ENCODE results near the gene KIF17.

Gene KIF17

DNA sequence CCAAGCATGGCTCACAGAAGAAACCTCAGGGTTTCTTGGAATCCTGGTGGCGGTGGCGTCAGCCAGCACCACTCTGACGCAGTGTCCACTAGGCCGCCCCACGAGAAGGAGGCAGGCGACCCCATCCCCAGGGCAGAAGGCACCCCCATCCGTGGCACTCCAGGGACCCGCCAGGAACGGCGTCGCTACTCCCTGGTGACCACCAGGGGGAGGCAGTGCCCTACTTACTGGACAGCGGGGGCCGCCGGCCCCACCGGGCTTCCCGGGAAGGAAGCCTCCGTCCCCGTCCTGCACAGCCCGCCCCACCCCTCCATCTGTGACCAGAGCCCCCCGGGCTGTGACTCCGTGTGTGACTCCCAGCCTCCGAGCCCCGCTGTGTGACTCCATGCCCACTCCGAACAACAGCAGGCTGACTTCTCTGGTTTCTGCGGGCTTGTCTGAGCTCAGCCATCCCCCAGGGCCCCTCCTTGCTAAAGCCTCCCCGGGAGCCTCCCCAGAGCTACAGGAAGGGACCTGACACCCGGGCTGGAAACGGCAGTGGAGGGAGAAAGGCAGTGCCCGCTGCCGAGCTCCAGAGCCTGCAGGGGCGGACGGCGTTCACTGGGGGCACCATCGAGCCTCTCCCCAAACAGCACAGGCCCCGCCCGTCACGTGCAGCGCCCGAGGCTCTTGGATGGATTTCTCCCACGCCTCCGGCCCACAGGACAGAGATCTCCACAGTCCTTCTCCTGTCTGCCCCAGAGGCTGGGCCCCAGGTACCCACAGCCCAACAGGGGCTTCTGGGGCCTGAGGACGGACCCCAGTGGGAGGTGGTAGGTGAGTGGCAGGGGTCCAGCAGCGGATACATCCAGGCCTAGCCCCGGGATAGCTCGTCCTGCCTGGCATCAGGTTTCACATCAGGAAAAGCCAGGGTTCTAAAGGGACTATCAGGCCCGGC lies 21.1 kb downstream of the KIF17 start:
- Histone ChIP-seq H3K27me3 (ENCODE audit: control insufficient read depth, insufficient read depth, low read length) (no peaks in the 10 kb centered on the region), H3K9ac (ENCODE audit: low read depth, low read length) (peak overlapping the region; percentile 86), H3K9me3 (replicated peaks; ENCODE audit: low read length) (no peaks in the 10 kb centered on the region), H3K4me3 (ENCODE audit: low read length) (peak overlapping the region; percentile 75), H3K4me1 (ENCODE audit: control insufficient read depth, insufficient read depth, low read length) (peaks cover 30% of the 10 kb centered on the region), H3K4me2 (ENCODE audit: low read length) (peak overlapping the region; percentile 94), H3K36me3 (ENCODE audit: insufficient read depth, low read length) (no peaks in the 10 kb centered on the region)

DNA sequence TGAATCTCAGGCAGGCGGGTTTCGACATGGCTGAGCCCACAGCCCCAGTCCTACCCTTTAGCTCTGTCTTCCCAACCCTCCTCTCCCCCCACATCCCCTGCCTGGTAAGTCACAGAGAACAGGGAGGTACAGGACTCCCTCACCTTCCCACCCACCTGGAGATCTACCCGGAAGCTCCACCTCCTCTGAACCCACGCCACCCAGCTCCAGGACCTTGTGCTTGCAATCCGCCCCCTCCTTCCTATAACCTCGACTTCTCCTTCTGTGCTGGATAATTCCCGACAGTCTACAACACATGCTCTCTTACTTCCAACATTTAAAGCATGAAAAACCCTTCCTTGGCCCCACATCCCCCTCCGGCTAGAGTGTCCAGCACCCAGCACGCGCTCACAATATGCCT lies 22.3 kb downstream of the KIF17 start:
- H3K27me3 ChIP-seq (ENCODE audit: control insufficient read depth, insufficient read depth, low read length): no peaks in the 10 kb centered on the region

DNA sequence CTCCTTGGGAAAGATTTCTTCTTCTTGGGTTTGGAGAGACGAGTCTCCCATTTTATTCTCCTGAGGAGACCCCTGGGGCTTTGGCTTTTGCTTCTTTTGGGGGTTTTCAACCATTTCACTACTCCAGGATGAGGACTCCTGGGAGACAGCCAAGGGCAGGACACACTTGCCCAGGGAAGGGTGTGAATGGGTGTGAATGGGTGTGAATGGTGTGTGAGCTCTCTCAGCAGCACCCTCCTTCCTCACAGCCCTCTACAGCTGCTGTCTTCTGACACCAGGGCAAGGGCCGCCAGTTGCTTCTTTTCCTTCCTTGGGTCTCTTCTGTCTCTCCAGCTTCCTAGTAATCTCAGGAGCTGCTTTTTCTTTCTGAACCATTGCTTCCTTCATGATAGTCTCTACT lies 24.2 kb downstream of the KIF17 start:
- Histone ChIP-seq H3K4me3 (ENCODE audit: low read length) (no peak overlapping the region), H3K4me2 (ENCODE audit: low read length) (no peak overlapping the region), H3K27me3 (ENCODE audit: control insufficient read depth, insufficient read depth, low read length) (no peaks in the 10 kb centered on the region), H3K4me1 (ENCODE audit: control insufficient read depth, insufficient read depth, low read length) (peaks cover 18% of the 10 kb centered on the region), H3K9me3 (replicated peaks; ENCODE audit: low read length) (no peaks in the 10 kb centered on the region), H3K9ac (ENCODE audit: low read depth, low read length) (no peak overlapping the region), H3K36me3 (ENCODE audit: insufficient read depth, low read length) (no peaks in the 10 kb centered on the region)

More for the DNA sequence above, 22.3 kb downstream of the KIF17 start:
- no peak overlapping the region for H3K9ac ChIP-seq (ENCODE audit: low read depth, low read length)
- H3K36me3 ChIP-seq (ENCODE audit: insufficient read depth, low read length): no peaks in the 10 kb centered on the region
- H3K4me2 ChIP-seq (ENCODE audit: low read length): no peak overlapping the region
- peaks cover 30% of the 10 kb centered on the region for H3K4me1 ChIP-seq (ENCODE audit: control insufficient read depth, insufficient read depth, low read length)
- no peaks in the 10 kb centered on the region for H3K9me3 ChIP-seq (replicated peaks; ENCODE audit: low read length)
- H3K4me3 ChIP-seq (ENCODE audit: low read length): no peak overlapping the region

DNA sequence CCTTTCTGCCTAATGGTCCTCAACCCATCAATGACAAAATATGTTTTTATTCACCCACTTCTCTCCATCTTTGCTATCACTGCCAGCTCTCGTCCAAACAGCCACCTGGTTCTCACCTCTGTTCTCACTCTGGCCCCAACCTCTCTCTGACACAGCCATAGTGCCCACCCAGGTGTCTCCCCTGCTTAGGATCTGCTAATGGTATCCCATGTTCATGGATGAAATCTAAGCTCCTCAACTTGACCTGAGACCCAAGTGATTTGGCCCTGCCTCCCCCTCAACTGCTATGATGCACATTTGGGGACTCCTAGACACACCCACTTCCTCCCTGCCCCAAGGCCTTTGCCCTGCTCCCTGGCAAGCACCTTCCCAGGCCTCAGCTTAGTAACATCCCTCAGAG lies 25.9 kb downstream of the KIF17 start:
- H3K4me1 ChIP-seq (ENCODE audit: control insufficient read depth, insufficient read depth, low read length): peaks cover under 1% of the 10 kb centered on the region
- H3K9ac ChIP-seq (ENCODE audit: low read depth, low read length): no peak overlapping the region
- no peaks in the 10 kb centered on the region for H3K27me3 ChIP-seq (ENCODE audit: control insufficient read depth, insufficient read depth, low read length)
- no peaks in the 10 kb centered on the region for H3K9me3 ChIP-seq (replicated peaks; ENCODE audit: low read length)
- no peak overlapping the region for H3K4me3 ChIP-seq (ENCODE audit: low read length)
- no peaks in the 10 kb centered on the region for H3K36me3 ChIP-seq (ENCODE audit: insufficient read depth, low read length)
- no peak overlapping the region for H3K4me2 ChIP-seq (ENCODE audit: low read length)

DNA sequence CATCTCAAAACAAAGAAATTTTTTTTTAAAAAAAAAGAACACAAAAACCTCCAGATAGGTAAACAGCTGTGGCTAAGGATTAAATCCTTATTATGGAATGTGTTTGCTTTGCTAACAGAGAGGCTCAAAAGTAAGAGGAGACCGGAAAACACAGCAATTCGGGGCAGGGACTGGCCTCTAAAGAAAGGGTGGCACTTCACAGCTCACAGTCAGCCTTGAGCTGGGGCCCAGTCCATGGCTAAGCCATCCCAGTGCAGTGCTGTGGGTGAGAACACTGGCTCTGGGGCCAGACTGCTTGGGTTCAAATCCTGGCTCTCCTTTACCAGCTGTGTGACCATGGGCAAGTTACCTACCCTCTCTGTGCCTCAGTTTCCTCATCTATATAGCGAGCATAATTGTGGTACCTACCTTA lies 28.2 kb downstream of the KIF17 start:
- Histone ChIP-seq H3K9me3 (replicated peaks; ENCODE audit: low read length) (no peaks in the 10 kb centered on the region), H3K4me1 (ENCODE audit: control insufficient read depth, insufficient read depth, low read length) (no peaks in the 10 kb centered on the region), H3K4me2 (ENCODE audit: low read length) (no peak overlapping the region), H3K36me3 (ENCODE audit: insufficient read depth, low read length) (no peaks in the 10 kb centered on the region), H3K27me3 (ENCODE audit: control insufficient read depth, insufficient read depth, low read length) (no peaks in the 10 kb centered on the region), H3K4me3 (ENCODE audit: low read length) (no peak overlapping the region), H3K9ac (ENCODE audit: low read depth, low read length) (no peak overlapping the region)

DNA sequence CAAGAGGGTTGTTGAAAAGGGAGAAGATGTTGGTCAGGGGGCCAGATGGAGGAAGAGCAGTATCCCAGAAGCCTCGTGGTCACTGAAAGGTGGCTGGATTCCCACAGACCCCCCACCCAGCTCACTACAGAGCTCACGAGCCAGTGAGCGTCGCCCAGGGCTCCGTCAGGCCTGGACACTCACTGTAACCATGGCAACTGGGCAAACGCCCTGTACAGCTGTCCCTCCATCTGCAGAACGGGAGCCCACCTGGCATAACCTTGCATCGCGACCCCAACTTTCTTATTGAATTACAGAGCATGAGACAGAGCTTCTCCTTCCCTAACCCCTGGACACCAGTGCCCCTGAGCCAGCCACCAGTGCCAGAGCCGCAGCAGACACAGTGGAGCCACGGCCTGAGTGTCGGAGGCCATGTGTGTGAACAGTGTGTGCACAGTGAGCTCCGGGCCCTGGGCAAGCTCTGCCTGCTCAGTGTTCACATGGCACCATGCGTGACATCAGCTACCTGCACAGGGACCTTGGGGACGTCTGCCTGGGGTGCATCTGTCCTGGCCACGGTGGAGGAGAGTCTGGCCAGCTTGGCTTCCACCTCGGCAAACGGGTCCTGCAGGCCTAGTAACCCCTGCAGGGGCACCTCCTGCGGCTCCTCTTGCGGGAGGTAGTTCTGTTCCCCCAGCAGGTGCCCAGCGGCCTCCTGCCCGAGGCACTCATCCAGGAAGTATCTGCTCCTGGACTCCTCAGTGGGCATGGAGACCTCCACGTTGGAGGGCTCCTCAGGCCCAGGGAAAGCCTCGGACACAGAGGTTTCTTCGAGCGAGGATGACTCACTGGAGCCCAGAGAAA lies 30.7 kb downstream of the KIF17 start:
- H3K9me3 ChIP-seq (replicated peaks; ENCODE audit: low read length): no peaks in the 10 kb centered on the region
- H3K27me3 ChIP-seq (ENCODE audit: control insufficient read depth, insufficient read depth, low read length): no peaks in the 10 kb centered on the region
- no peak overlapping the region for H3K9ac ChIP-seq (ENCODE audit: low read depth, low read length)
- no peaks in the 10 kb centered on the region for H3K4me1 ChIP-seq (ENCODE audit: control insufficient read depth, insufficient read depth, low read length)
- no peak overlapping the region for H3K4me3 ChIP-seq (ENCODE audit: low read length)
- no peaks in the 10 kb centered on the region for H3K36me3 ChIP-seq (ENCODE audit: insufficient read depth, low read length)
- no peak overlapping the region for H3K4me2 ChIP-seq (ENCODE audit: low read length)

DNA sequence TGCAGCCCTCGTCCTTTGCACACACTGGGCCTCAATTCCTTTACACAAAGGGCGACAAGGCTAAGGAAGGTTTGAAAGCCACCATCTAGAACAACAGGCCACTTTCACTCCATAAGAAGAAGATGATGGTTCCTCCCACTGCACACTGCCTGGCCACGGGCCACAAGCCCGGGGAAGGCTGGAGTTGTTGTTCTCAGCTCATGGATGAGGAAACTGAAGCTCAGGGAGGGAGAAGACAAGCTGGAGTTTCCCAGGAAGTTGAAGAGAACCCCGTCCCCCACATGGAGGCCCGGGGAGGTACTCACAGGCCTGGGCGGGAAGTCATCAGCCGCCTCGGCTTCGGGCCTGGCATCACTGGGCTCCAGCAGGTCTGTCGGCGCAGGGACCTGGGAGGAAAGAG lies 32.1 kb downstream of the KIF17 start:
- Histone ChIP-seq H3K36me3 (ENCODE audit: insufficient read depth, low read length) (no peaks in the 10 kb centered on the region), H3K27me3 (ENCODE audit: control insufficient read depth, insufficient read depth, low read length) (no peaks in the 10 kb centered on the region), H3K4me1 (ENCODE audit: control insufficient read depth, insufficient read depth, low read length) (no peaks in the 10 kb centered on the region), H3K4me3 (ENCODE audit: low read length) (no peak overlapping the region), H3K4me2 (ENCODE audit: low read length) (no peak overlapping the region), H3K9me3 (replicated peaks; ENCODE audit: low read length) (no peaks in the 10 kb centered on the region), H3K9ac (ENCODE audit: low read depth, low read length) (no peak overlapping the region)

DNA sequence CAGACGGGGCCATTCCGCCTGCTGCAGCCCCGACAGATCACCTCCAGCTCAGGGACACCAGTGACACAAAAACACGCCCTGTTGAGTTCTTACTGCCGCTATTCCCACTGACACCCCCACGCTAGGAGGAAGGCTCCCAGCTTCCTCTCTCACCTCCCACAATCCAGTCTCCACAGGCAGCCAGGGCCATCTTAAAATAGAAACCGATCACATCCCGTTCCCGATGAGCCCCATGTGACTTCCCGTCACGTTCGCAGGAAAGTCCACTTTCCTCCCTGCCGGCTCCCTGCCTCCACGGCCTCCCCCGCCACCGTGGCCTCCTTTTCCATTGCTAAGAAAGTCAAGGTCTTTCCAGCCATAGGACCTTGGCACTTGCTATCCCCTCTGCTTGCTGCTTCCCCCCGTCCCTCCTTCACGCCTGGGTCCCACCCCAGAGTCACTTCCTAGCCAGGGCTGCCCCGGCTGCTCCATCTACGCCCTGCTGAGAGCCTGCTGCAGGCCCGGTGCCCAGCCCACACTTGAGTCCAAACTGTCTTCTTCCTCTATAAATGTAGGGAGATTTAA lies 32.6 kb downstream of the KIF17 start:
- no peaks in the 10 kb centered on the region for H3K36me3 ChIP-seq (ENCODE audit: insufficient read depth, low read length)
- no peaks in the 10 kb centered on the region for H3K4me1 ChIP-seq (ENCODE audit: control insufficient read depth, insufficient read depth, low read length)
- no peak overlapping the region for H3K4me2 ChIP-seq (ENCODE audit: low read length)
- H3K9ac ChIP-seq (ENCODE audit: low read depth, low read length): no peak overlapping the region
- H3K27me3 ChIP-seq (ENCODE audit: control insufficient read depth, insufficient read depth, low read length): no peaks in the 10 kb centered on the region
- no peaks in the 10 kb centered on the region for H3K9me3 ChIP-seq (replicated peaks; ENCODE audit: low read length)
- no peak overlapping the region for H3K4me3 ChIP-seq (ENCODE audit: low read length)

DNA sequence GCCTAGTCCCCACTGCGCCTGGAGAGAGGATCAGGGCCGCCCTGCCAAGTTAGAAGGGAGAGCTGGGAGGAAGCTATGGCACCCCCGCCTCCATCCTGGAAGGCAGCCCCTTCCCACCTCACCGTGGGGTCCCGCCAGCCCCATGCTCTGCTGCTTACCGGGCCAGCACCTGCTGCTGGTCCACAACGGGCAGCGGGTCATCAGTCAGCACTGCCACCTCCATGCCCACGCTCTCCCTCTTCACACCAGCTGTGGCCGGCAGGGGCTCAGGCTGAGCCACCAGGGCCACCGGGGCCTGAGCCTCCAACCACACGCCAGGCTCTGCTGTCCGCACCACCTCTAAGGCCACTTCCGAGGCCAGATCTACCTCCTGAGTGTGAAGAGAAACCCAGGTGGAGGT lies 33.2 kb downstream of the KIF17 start:
- no peaks in the 10 kb centered on the region for H3K27me3 ChIP-seq (ENCODE audit: control insufficient read depth, insufficient read depth, low read length)
- no peaks in the 10 kb centered on the region for H3K9me3 ChIP-seq (replicated peaks; ENCODE audit: low read length)
- no peak overlapping the region for H3K4me2 ChIP-seq (ENCODE audit: low read length)
- no peaks in the 10 kb centered on the region for H3K36me3 ChIP-seq (ENCODE audit: insufficient read depth, low read length)
- H3K4me1 ChIP-seq (ENCODE audit: control insufficient read depth, insufficient read depth, low read length): no peaks in the 10 kb centered on the region
- no peak overlapping the region for H3K9ac ChIP-seq (ENCODE audit: low read depth, low read length)
- H3K4me3 ChIP-seq (ENCODE audit: low read length): no peak overlapping the region

DNA sequence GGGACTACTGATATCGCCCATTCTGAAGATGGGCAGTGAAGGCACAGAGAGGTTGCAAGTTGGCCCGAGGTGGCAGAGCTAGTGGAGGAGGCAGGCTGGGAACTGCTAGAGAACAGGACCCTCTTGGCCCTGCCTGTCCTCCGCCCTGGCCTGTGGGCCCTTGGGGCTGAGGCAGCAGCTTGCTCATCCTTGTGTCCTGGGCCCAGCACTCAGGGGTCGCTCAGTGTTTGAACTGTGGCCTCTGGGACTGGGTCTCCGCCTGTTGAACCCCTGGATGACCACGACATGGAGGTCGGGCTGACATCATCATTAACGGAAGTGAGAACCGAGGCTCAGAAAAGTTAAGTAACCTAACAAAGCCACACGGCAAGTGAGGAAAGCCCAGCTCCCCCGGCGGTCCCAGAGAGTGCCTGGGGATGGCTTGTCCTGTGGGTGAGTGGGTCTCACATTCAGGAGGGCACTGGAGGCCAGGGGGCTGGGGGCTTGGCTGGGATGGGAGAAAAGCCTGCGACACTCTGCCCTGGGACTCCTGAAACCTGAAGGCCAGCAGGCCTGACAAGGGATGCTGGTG lies 33.7 kb downstream of the KIF17 start:
- H3K4me3 ChIP-seq (ENCODE audit: low read length): no peak overlapping the region
- H3K9ac ChIP-seq (ENCODE audit: low read depth, low read length): no peak overlapping the region

DNA sequence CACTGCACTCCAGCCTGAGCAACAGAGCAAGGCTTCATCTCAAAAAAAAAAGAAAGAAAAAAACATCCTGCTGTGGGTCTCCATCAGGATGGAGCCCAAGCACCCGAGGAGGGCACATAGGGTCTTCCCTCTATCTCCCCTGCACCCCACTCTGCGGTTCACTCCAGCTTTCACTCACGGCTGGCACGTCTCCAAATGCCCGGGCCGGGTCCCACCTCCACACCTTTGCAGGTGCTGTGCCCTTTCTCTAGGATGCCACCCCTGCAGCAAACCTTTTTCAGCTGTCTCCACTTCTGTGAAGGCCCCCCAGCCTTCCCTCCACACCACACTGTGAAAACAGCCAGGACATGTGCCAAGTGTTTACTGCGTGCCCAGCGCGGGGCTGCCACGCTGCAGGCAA lies 34.2 kb downstream of the KIF17 start:
- Histone ChIP-seq H3K9ac (ENCODE audit: low read depth, low read length) (no peak overlapping the region), H3K4me3 (ENCODE audit: low read length) (no peak overlapping the region), H3K9me3 (replicated peaks; ENCODE audit: low read length) (no peaks in the 10 kb centered on the region), H3K27me3 (ENCODE audit: control insufficient read depth, insufficient read depth, low read length) (peaks cover under 1% of the 10 kb centered on the region), H3K36me3 (ENCODE audit: insufficient read depth, low read length) (no peaks in the 10 kb centered on the region), H3K4me1 (ENCODE audit: control insufficient read depth, insufficient read depth, low read length) (no peaks in the 10 kb centered on the region), H3K4me2 (ENCODE audit: low read length) (no peak overlapping the region)

More for the DNA sequence above, 33.7 kb downstream of the KIF17 start:
- Histone ChIP-seq H3K9me3 (replicated peaks; ENCODE audit: low read length) (no peaks in the 10 kb centered on the region), H3K36me3 (ENCODE audit: insufficient read depth, low read length) (no peaks in the 10 kb centered on the region), H3K27me3 (ENCODE audit: control insufficient read depth, insufficient read depth, low read length) (no peaks in the 10 kb centered on the region), H3K4me2 (ENCODE audit: low read length) (no peak overlapping the region), H3K4me1 (ENCODE audit: control insufficient read depth, insufficient read depth, low read length) (no peaks in the 10 kb centered on the region)

Measured in skeletal muscle satellite cell (primary cell).